ENCODE results near the gene SCYL1.
A peak's percentile ranks its signal among the peaks of the same experiment; 100 is the strongest.
"Not testable (repeated sequence)": the region's sequence is repeated elsewhere in the genome, so short reads cannot be mapped to it uniquely, and the experiment has no call there.

Gene SCYL1

GRCh38 chr11:65506290-65506771 lies 18.6 kb upstream of the SCYL1 start:
- DNase-seq = no peak

- DNase-seq = no peak
Measured at GRCh38 chr11:65506772-65507505, 17.9 kb upstream of the SCYL1 start.

GRCh38 chr11:65512311-65512710 lies 12.6 kb upstream of the SCYL1 start:
- not testable (repeated sequence) for DNase-seq

GRCh38 chr11:65516135-65516968 lies 8.5 kb upstream of the SCYL1 start:
- no peak for DNase-seq

GRCh38 chr11:65518941-65519549 lies 5.8 kb upstream of the SCYL1 start:
- DNase-seq = not testable (repeated sequence)

- DNase-seq = not testable (repeated sequence)
Measured at GRCh38 chr11:65521777-65522521, 2.9 kb upstream of the SCYL1 start.

GRCh38 chr11:65522718-65523630 lies 1.9 kb upstream of the SCYL1 start:
- not testable (repeated sequence) for DNase-seq

GRCh38 chr11:65523631-65523968 lies 1.3 kb upstream of the SCYL1 start:
- not testable (repeated sequence) for DNase-seq

GRCh38 chr11:65524014-65524740 lies 706 bp upstream of the SCYL1 start:
- DNase-seq = peak; percentile 53

- no peak for DNase-seq
Measured at GRCh38 chr11:65525546-65526480, 930 bp downstream of the SCYL1 start.

- no peak for DNase-seq
Measured at GRCh38 chr11:65526744-65527143, 1.9 kb downstream of the SCYL1 start.

GRCh38 chr11:65528819-65529350 lies 4.0 kb downstream of the SCYL1 start:
- DNase-seq = no peak

- DNase-seq = no peak
Measured at GRCh38 chr11:65529475-65530156, 4.7 kb downstream of the SCYL1 start.

GRCh38 chr11:65530157-65530496 lies 5.2 kb downstream of the SCYL1 start:
- no peak for DNase-seq

GRCh38 chr11:65532388-65533064 lies 7.6 kb downstream of the SCYL1 start:
- DNase-seq = no peak

- DNase-seq = no peak
Measured at GRCh38 chr11:65535102-65535501, 10.2 kb downstream of the SCYL1 start.

GRCh38 chr11:65536412-65537295 lies 11.8 kb downstream of the SCYL1 start:
- DNase-seq = no peak

- no peak for DNase-seq
Measured at GRCh38 chr11:65537296-65537597, 12.4 kb downstream of the SCYL1 start.

All from NCI-H1092 (cell line).